Endothelial cell of umbilical vein (primary cell): ENCODE measurements around the gene PIGQ. TPM values are rescaled to one million over a fixed set of nuclear protein-coding genes. Genes with fewer than 3 reads are reported as not detected.

Experiments used
- BruUV-seq: library from RNA; stranded (reverse); fragments of 400-500 nt; replicated peaks from 2 replicates; lab custom pipeline; 2021; lab: Mats Ljungman, UMichigan
- CTCF ChIA-PET: fragments of 300-600, 350-600 bp; sonication (Branson Sonifier 250); formaldehyde crosslinking; loops from one replicate; lab custom pipeline; 2021; ENCODE audit warnings: antibody characterized with exemption, inconsistent platforms; lab: Charles Lee
- POLR2A ChIA-PET: fragments of 300-600, 350-600 bp; sonication (Branson Sonifier 250); formaldehyde crosslinking; loops from one replicate; lab custom pipeline; 2021; ENCODE audit warnings: antibody characterized with exemption, inconsistent platforms; lab: Charles Lee
- DNase-seq: peaks from one replicate; pipeline ENCODE4 v3.0.0-alpha.2; 2011; ENCODE audit warnings: low read depth, low spot score
- FAIRE-seq: peaks from 2 replicates; lab custom pipeline; 2011; peaks lifted over from hg19 to GRCh38; lab: Jason Lieb, UNC
- H2AFZ ChIP-seq: 2 replicates; pipeline ENCODE4 v1.6.0; 2012; ENCODE audit warnings: low read depth, low read length, control low read depth, inconsistent platforms
- H3K27ac ChIP-seq: 2 replicates; pipeline ENCODE4 v1.5.1; 2011; ENCODE audit warnings: low read depth, mild to moderate bottlenecking, control low read depth, low read length, moderate library complexity; ENCODE audit not compliant: insufficient read depth
- H3K27me3 ChIP-seq, 2 experiments: 2 replicates each; pipeline versions ENCODE4 v1.6.0 to v1.6.1; 2011; ENCODE audit warnings: low read length in 2 of 2, mixed read lengths in 1 of 2; ENCODE audit not compliant: control insufficient read depth in 2 of 2, insufficient read depth in 2 of 2
- H3K36me3 ChIP-seq, 2 experiments: 2 replicates in 1 of 2; 3 replicates in 1 of 2; pipeline ENCODE4 v1.5.1; 2011; ENCODE audit warnings: low read length in 2 of 2, mild to moderate bottlenecking in 1 of 2, moderate library complexity in 1 of 2; ENCODE audit not compliant: control insufficient read depth in 2 of 2, insufficient read depth in 2 of 2; ENCODE audit errors: extremely low read depth in 1 of 2
- H3K4me1 ChIP-seq: 3 replicates; pipeline ENCODE4 v1.5.1; 2011; ENCODE audit warnings: mild to moderate bottlenecking, low read length; ENCODE audit not compliant: control insufficient read depth, insufficient read depth; ENCODE audit errors: extremely low read depth
- H3K4me2 ChIP-seq: 2 replicates; pipeline ENCODE4 v1.6.1; 2011; ENCODE audit warnings: low read length, control low read depth, mixed read lengths; ENCODE audit not compliant: insufficient read depth
- H3K4me3 ChIP-seq, 3 experiments: fragments of 200-600 bp in 1 of 3; sonication (generic), shearing (Covaris generic) in 1 of 3; replicated peaks in 1 of 3; 2 replicates each; pipeline ENCODE4 v1.5.1; 2011 to 2016; ENCODE audit warnings: control low read depth in 3 of 3, low read length in 3 of 3, mild to moderate bottlenecking in 2 of 3, inconsistent platforms in 1 of 3, low read depth in 1 of 3, moderate library complexity in 1 of 3; ENCODE audit not compliant: insufficient read depth in 1 of 3
- H3K79me2 ChIP-seq: 2 replicates; pipeline ENCODE4 v1.6.0; 2012; ENCODE audit warnings: low read length, inconsistent platforms; ENCODE audit not compliant: control insufficient read depth, insufficient read depth
- H3K9ac ChIP-seq: replicated peaks from 2 replicates; pipeline ENCODE3; 2011; ENCODE audit warnings: low read length, control low read depth; ENCODE audit not compliant: insufficient read depth; ENCODE audit errors: extremely low read depth
- H3K9me1 ChIP-seq: replicated peaks from 3 replicates; pipeline ENCODE4 v1.6.0; 2011; ENCODE audit warnings: mild to moderate bottlenecking, low read length; ENCODE audit not compliant: control insufficient read depth, insufficient read depth; ENCODE audit errors: extremely low read depth
- H3K9me3 ChIP-seq: replicated peaks from 2 replicates; pipeline ENCODE4 v1.5.1; 2012; ENCODE audit warnings: low read length, inconsistent platforms; ENCODE audit not compliant: control insufficient read depth, insufficient read depth
- H4K20me1 ChIP-seq: replicated peaks from 2 replicates; pipeline ENCODE3; 2011; ENCODE audit warnings: mild to moderate bottlenecking, low read length; ENCODE audit not compliant: control insufficient read depth, insufficient read depth; ENCODE audit errors: extremely low read depth
- EZH2 ChIP-seq: IDR thresholded peaks from 2 replicates; pipeline ENCODE4 v1.6.1; 2012; ENCODE audit warnings: borderline replicate concordance, low read depth, mild to moderate bottlenecking, moderate library complexity, low read length, inconsistent platforms; ENCODE audit not compliant: severe bottlenecking
- FOS ChIP-seq: IDR thresholded peaks from 2 replicates; pipeline ENCODE4 v1.6.1; 2011; ENCODE audit warnings: mild to moderate bottlenecking, low read length, moderate library complexity, borderline replicate concordance; ENCODE audit not compliant: insufficient read depth
- GATA2 ChIP-seq: IDR thresholded peaks from 2 replicates; pipeline ENCODE4 v1.7.0; 2011; ENCODE audit warnings: low read depth, mild to moderate bottlenecking, moderate library complexity, mixed read lengths, low read length; ENCODE audit not compliant: insufficient read length, insufficient read depth
- JUN ChIP-seq: IDR thresholded peaks from 2 replicates; pipeline ENCODE4 v1.6.1; 2011; ENCODE audit warnings: borderline replicate concordance, low read depth; ENCODE audit not compliant: insufficient read length, insufficient read depth
- MYC ChIP-seq: IDR thresholded peaks from one replicate; pipeline ENCODE4 v1.6.1; 2011; ENCODE audit warnings: mild to moderate bottlenecking, low read depth, low read length
- POLR2A ChIP-seq: IDR thresholded peaks from 2 replicates; pipeline ENCODE4 v1.6.1; 2012; ENCODE audit warnings: low read depth, mild to moderate bottlenecking, control low read depth, low read length
- POLR2AphosphoS5 ChIP-seq: IDR thresholded peaks from 2 replicates; pipeline ENCODE4 v1.6.1; 2012; ENCODE audit warnings: low read depth, mild to moderate bottlenecking, control low read depth, low read length, moderate library complexity; ENCODE audit not compliant: insufficient read depth
- dilution Hi-C: fragments of 300-500 bp; cut with MboI; formaldehyde crosslinking; loops from one replicate; pipeline ENCODE4 v1.15.0; 2019; ENCODE audit warnings: low sequenced_read_pairs; ENCODE audit not compliant: extremely low pct_ligation_motif_present
- intact Hi-C: fragments of 100-400 bp; cut with micrococcal nuclease; formaldehyde crosslinking; loops from one replicate; pipeline ENCODE4 v1.10.0; 2022
- polyA plus RNA-seq, 4 experiments: library from polyadenylated mRNA; depleted of rRNA in 3 of 4; stranded (reverse) in 3 of 4; unstranded in 1 of 4; fragments of >200 nt; gene quantifications; 2 replicates each; pipeline versions ENCODE4 v1.2.1 to v1.2.3, GENCODE V29; 2011 to 2012; ENCODE audit warnings: missing spikeins in 1 of 4
- total RNA-seq: library from RNA; stranded (reverse); gene quantifications from 2 replicates; pipeline ENCODE4 v1.2.3, GENCODE V29; 2021
- TF ChIP-seq, protein P1 (sequence below), 2 donors: IDR thresholded peaks; 1 replicate in 1 of 2; 2 replicates in 1 of 2; pipeline ENCODE4 v1.5.1; 2011; ENCODE audit warnings: low read length in 2 of 2, mild to moderate bottlenecking in 2 of 2, moderate library complexity in 2 of 2, control low read depth in 1 of 2, inconsistent platforms in 1 of 2, low read depth in 1 of 2; ENCODE audit not compliant: insufficient read depth in 1 of 2; ENCODE audit errors: extremely low read depth in 1 of 2
- TF ChIP-seq, protein P2 (sequence below): IDR thresholded peaks from 2 replicates; pipeline ENCODE4 v1.6.1; 2011; ENCODE audit not compliant: insufficient read depth, insufficient read length

Gene PIGQ
- total and polyA plus RNA-seq, 2 donors (not counting 3 experiments of a cell fraction or from before 2014, with no cell fraction given), result 66.9 to 67.7 TPM

DNA sequence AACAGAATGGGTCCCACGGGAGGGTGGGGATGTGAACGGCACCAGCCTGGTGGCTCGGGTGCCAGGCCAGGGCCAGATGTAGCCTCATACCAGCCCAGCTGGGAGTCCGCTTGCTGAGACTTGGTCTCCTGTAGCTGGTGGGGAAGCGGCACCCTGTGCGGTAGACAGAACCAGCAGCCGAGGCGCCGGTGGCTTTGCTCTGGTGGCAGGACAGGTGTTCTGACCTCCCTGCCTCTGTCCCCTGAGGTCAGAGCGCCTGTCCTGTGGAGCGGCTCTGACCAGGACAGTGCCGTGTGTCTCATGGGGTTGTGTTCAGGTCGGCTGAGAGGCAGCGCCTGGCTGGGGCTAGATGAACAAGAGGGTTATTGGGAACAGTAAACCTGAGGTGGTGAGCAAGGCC lies 40.2 kb downstream of the PIGQ start:
- DNase-seq, result no peak
- H2AFZ ChIP-seq, result no peak overlapping the region
- H4K20me1 ChIP-seq, result no peaks in the 10 kb centered on the region
- no peak overlapping the region for H3K9ac ChIP-seq
- H3K9me3 ChIP-seq, result no peaks in the 10 kb centered on the region
- ChIA-PET POLR2A (no interaction called here), CTCF (interaction anchor here (0.7 to 2.0 kb wide), 6 partner anchors 8 to 31 kb away, joined by 3 to 9 read pairs (median 3); partner anchors contain the start of gene RAB40C)
- intact Hi-C loops (no loop called here), dilution Hi-C loops (no loop called here)
- no peak for FAIRE-seq
- no peaks in the 10 kb centered on the region for H3K4me1 ChIP-seq
- H3K27me3 ChIP-seq, result no peaks in the 10 kb centered on the region
- H3K9me1 ChIP-seq, result no peaks in the 10 kb centered on the region
- H3K4me3 ChIP-seq, result no peak overlapping the region
- peaks cover 1% of the 10 kb centered on the region for H3K79me2 ChIP-seq
- TF ChIP-seq MYC (no peak), JUN (no peak), FOS (no peak), POLR2A (no peak), EZH2 (no peak), POLR2AphosphoS5 (no peak), GATA2 (no peak)
- TF ChIP-seq, protein P1, sequence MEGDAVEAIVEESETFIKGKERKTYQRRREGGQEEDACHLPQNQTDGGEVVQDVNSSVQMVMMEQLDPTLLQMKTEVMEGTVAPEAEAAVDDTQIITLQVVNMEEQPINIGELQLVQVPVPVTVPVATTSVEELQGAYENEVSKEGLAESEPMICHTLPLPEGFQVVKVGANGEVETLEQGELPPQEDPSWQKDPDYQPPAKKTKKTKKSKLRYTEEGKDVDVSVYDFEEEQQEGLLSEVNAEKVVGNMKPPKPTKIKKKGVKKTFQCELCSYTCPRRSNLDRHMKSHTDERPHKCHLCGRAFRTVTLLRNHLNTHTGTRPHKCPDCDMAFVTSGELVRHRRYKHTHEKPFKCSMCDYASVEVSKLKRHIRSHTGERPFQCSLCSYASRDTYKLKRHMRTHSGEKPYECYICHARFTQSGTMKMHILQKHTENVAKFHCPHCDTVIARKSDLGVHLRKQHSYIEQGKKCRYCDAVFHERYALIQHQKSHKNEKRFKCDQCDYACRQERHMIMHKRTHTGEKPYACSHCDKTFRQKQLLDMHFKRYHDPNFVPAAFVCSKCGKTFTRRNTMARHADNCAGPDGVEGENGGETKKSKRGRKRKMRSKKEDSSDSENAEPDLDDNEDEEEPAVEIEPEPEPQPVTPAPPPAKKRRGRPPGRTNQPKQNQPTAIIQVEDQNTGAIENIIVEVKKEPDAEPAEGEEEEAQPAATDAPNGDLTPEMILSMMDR (IDR thresholded peaks at IDR 0.05; ENCODE audit: extremely low read depth in 1 of 2, insufficient read depth in 1 of 2, low read depth in 1 of 2, low read length in 2 of 2), result no peak
- TF ChIP-seq, protein P2, sequence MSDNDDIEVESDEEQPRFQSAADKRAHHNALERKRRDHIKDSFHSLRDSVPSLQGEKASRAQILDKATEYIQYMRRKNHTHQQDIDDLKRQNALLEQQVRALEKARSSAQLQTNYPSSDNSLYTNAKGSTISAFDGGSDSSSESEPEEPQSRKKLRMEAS, result no peak
- no peak overlapping the region for H3K27ac ChIP-seq
- H3K36me3 ChIP-seq, result no peaks in the 10 kb centered on the region
- BruUV-seq, result no TSS peak
- no peak overlapping the region for H3K4me2 ChIP-seq
